HepG2 (cell line): Measurements from ENCODE around the gene SLC66A3. TPM values are rescaled to one million over a fixed set of nuclear protein-coding genes. Genes with fewer than 3 reads are reported as not detected.
A peak's percentile ranks its signal among the peaks of the same experiment; 100 is the strongest.

ENCODE experiments used
- AKAP8 ChIP-seq: sonication (generic); formaldehyde crosslinking; IDR thresholded peaks from 2 replicates; pipeline ENCODE4 v1.5.1; 2020; ENCODE audit warnings: mild to moderate bottlenecking, missing genetic modification reagents
- CHD2 ChIP-seq: IDR thresholded peaks from 2 replicates; pipeline ENCODE4 v1.6.1; 2011; ENCODE audit warnings: low read depth, low read length, improper control_type of control experiment
- ERF ChIP-seq: IDR thresholded peaks from 2 replicates; pipeline ENCODE4 v1.6.1; 2018; ENCODE audit warnings: missing biosample characterization, missing genetic modification reagents
- GABPA ChIP-seq, 2 experiments: IDR thresholded peaks; 2 replicates each; pipeline ENCODE4 v1.6.1; 2011 to 2016; ENCODE audit warnings: low read depth in 2 of 2, low read length in 1 of 2, missing biosample characterization in 1 of 2, missing genetic modification characterization in 1 of 2
- LBX2 ChIP-seq: sonication (generic); formaldehyde crosslinking; IDR thresholded peaks from 2 replicates; pipeline ENCODE4 v1.5.0; 2020; ENCODE audit warnings: missing genetic modification reagents, mild to moderate bottlenecking, borderline replicate concordance
- MATR3 ChIP-seq: sonication (generic); formaldehyde crosslinking; IDR thresholded peaks from 2 replicates; pipeline ENCODE4 v1.4.0; 2020; ENCODE audit warnings: missing genetic modification reagents
- MEIS2 ChIP-seq: sonication (generic); formaldehyde crosslinking; IDR thresholded peaks from 2 replicates; pipeline ENCODE4 v1.9.0; 2021; ENCODE audit warnings: mild to moderate bottlenecking, missing genetic modification reagents
- NFRKB ChIP-seq: fragments of 450-650 bp; IDR thresholded peaks from 2 replicates; pipeline ENCODE4 v1.6.1; 2017
- NRL ChIP-seq: sonication (generic); formaldehyde crosslinking; IDR thresholded peaks from 2 replicates; pipeline ENCODE4 v1.5.0; 2020; ENCODE audit warnings: missing genetic modification reagents, mild to moderate bottlenecking, moderate library complexity, borderline replicate concordance
- PBX2 ChIP-seq: IDR thresholded peaks from 2 replicates; pipeline ENCODE4 v1.6.1; 2016; ENCODE audit warnings: control low read depth
- RARG ChIP-seq: sonication (generic); formaldehyde crosslinking; IDR thresholded peaks from 2 replicates; pipeline ENCODE4 v1.4.0; 2020; ENCODE audit warnings: low read depth, mild to moderate bottlenecking, missing genetic modification reagents
- STAG1 ChIP-seq: sonication (generic); formaldehyde crosslinking; IDR thresholded peaks from 2 replicates; pipeline ENCODE4 v1.4.0; 2020; ENCODE audit warnings: missing genetic modification reagents
- TAF15 ChIP-seq: fragments of 200-400 bp; formaldehyde crosslinking; IDR thresholded peaks from one replicate; pipeline ENCODE4 v1.6.1; 2018; ENCODE audit warnings: mild to moderate bottlenecking, low read depth, low read length; ENCODE audit not compliant: poor library complexity, severe bottlenecking
- ZBTB34 ChIP-seq: sonication (generic); formaldehyde crosslinking; IDR thresholded peaks from 2 replicates; pipeline ENCODE4 v1.8.0; 2022; ENCODE audit warnings: mild to moderate bottlenecking, missing genetic modification reagents
- ZBTB42 ChIP-seq: sonication (generic); formaldehyde crosslinking; IDR thresholded peaks from 2 replicates; pipeline ENCODE4 v1.5.0; 2020; ENCODE audit warnings: mild to moderate bottlenecking, missing genetic modification reagents
- ZBTB43 ChIP-seq: sonication (generic); formaldehyde crosslinking; conservative IDR thresholded peaks from 2 replicates; pipeline ENCODE4 v1.4.0; 2020; ENCODE audit warnings: missing genetic modification reagents
- ZFYVE20 ChIP-seq: sonication (generic); formaldehyde crosslinking; IDR thresholded peaks from 2 replicates; pipeline ENCODE4 v1.8.0; 2023; ENCODE audit warnings: low read depth, mild to moderate bottlenecking, moderate library complexity, missing genetic modification reagents, borderline replicate concordance
- ZNF10 ChIP-seq: sonication (generic); formaldehyde crosslinking; IDR thresholded peaks from 2 replicates; pipeline ENCODE4 v1.4.0; 2020; ENCODE audit warnings: mild to moderate bottlenecking, low read depth, missing genetic modification reagents, borderline replicate concordance
- ZNF18 ChIP-seq: sonication (generic); formaldehyde crosslinking; IDR thresholded peaks from 2 replicates; pipeline ENCODE4 v1.8.0; 2022; ENCODE audit warnings: mild to moderate bottlenecking, missing genetic modification reagents; ENCODE audit not compliant: insufficient replicate concordance
- ZNF3 ChIP-seq: IDR thresholded peaks from 2 replicates; pipeline ENCODE4 v1.7.0; 2017; ENCODE audit warnings: inconsistent platforms
- ZNF576 ChIP-seq: sonication (generic); formaldehyde crosslinking; IDR thresholded peaks from 2 replicates; pipeline ENCODE4 v1.4.0; 2020; ENCODE audit warnings: mild to moderate bottlenecking, missing genetic modification reagents
- ZNF652 ChIP-seq: IDR thresholded peaks from 2 replicates; pipeline ENCODE4 v1.6.1; 2016; ENCODE audit warnings: low read depth, borderline replicate concordance
- ZNF740 ChIP-seq: sonication (generic); formaldehyde crosslinking; IDR thresholded peaks from 2 replicates; pipeline ENCODE4 v1.4.0; 2020; ENCODE audit warnings: missing genetic modification reagents
- polyA plus RNA-seq, 8 experiments: library from polyadenylated mRNA; depleted of rRNA in 3 of 8; stranded (reverse) in 7 of 8; unstranded in 1 of 8; fragments of >200 nt; fragmentation: Illumina TruSeq in 4 of 8; extraction: Trizol in 4 of 8; gene quantifications; 2 replicates each; pipeline versions ENCODE4 v1.2.1 to v1.2.3, GENCODE V29; 2011 to 2016; ENCODE audit warnings: low read depth in 4 of 8, missing spikeins in 1 of 8, mixed read lengths in 1 of 8; ENCODE audit not compliant: insufficient read depth in 1 of 8
- total RNA-seq, 5 experiments: library from RNA; depleted of rRNA; stranded (reverse); fragments of >200 nt; fragmentation: Illumina TruSeq; extraction: Trizol; gene quantifications; 2 replicates each; pipeline ENCODE4 v1.2.3, GENCODE V29; 2016; ENCODE audit warnings: low read depth in 1 of 5

The SLC66A3 gene
- total and polyA plus RNA-seq, 2 of the 13 experiments (the other 11 are each of a cell fraction or from before 2014, with no cell fraction given) = 2.2 to 3.7 TPM

- TF ChIP-seq AKAP8 (CRISPR knock-in tag) (peak; percentile 91; the same call in 1 of the 2 replicates), ZNF740 (0 out of 2 replicates have a peak, but pooled peaks have one; percentile 33), NRL (CRISPR knock-in tag) (peak; percentile 83), ZBTB42 (peak; percentile 52; the same call in 1 of the 2 replicates), ZNF18 (CRISPR knock-in tag) (no peak), MATR3 (CRISPR knock-in tag) (no peak), CHD2 (no peak), RARG (no peak), TAF15 (no peak), NFRKB (no peak), ERF (CRISPR knock-in tag) (no peak; the same call in none of the 2 replicates), LBX2 (CRISPR knock-in tag) (no peak), GABPA (IDR thresholded peaks at IDR 0.05; ENCODE audit: low read depth, low read length) (peak; percentile 63), GABPA (CRISPR knock-in tag; IDR thresholded peaks at IDR 0.05; ENCODE audit: low read depth) (peak; percentile 64; the same call in 1 of the 2 replicates), ZFYVE20 (CRISPR knock-in tag) (no peak), ZNF3 (CRISPR knock-in tag) (no peak), MEIS2 (CRISPR knock-in tag) (peak; percentile 80; the same call in 1 of the 2 replicates), PBX2 (CRISPR knock-in tag) (no peak), ZBTB34 (CRISPR knock-in tag) (no peak), ZBTB43 (CRISPR knock-in tag) (peak; percentile 90), ZNF652 (CRISPR knock-in tag) (no peak), ZNF10 (CRISPR knock-in tag) (no peak), STAG1 (CRISPR knock-in tag) (peak; percentile 89), ZNF576 (CRISPR knock-in tag) (no peak)
These were observed 25.4 kb upstream of the SLC66A3 start (continued) for GRCh38 chr2:11129598-11130449.
